HG02840 (cell line): ENCODE results near the gene ZNF766.
"Not testable (repeated sequence)": the region's sequence is repeated elsewhere in the genome, so short reads cannot be mapped to it uniquely, and the experiment has no call there.

Experiments used
- ATAC-seq: cut with Tn5 transposase; IDR thresholded peaks from one replicate; pipeline ENCODE4 v1.9.1; 2021; ENCODE audit warnings: mild to moderate bottlenecking, moderate library complexity, moderate number of reproducible peaks; ENCODE audit not compliant: unreplicated experiment, low FRiP score

ZNF766 gene

DNA sequence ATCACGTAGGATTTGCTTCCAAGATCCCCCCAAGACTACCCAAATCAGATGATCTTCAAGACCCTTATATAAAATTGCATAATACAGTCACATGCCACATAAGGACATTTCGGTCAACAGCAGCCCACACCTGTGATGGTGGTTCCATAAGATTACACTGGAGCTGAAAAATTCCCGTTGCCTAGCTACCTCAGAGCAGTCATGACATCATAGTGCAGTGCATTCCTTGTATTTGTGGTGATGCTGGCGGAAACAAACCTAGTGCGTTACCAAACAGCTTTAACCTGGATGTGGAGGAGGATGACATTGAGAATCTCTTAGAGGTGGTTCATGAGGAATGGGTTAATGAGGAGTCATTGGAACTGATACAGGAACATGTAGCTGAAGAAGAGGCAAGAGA, 4.8 kb downstream of the ZNF766 start:
- ATAC-seq: no peak

DNA sequence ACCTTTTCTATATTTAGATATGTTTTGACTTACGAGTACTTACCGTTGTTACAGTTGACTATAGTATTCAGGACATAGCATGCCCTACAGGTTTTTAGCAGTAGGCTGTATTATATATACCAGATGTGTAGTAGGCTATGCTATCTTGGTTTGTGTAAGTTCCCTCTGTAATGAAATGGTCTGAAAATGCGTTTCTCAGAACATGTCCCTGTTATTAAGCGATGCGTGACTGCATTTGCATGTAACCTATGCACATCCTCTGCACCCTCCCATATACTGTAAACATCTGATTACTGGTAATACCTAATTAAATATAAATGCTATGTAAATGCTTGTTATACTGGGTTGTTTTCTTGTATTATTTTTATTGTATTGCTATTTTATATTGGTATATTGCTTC, 6.6 kb downstream of the ZNF766 start:
- ATAC-seq: no peak

DNA sequence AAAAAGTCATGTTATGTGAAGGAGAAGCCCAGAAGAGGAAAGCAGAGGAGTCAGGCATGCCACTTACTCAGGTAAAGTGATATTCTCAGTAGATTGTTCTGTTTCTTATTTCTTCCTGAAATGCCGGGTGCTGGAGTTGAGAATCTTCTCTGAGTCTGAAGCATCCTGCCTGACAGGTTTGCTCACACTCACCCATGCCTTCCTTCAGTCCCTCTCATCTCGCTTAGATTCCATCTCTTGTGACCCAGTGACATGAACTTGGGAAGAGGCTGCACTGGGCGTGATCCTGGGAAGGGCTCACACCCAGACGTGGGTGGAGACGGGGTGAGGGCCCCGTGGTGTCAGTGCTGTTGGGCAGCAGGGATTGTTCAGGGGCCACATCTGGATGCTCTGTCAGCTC, 8.1 kb downstream of the ZNF766 start:
- ATAC-seq: no peak

DNA sequence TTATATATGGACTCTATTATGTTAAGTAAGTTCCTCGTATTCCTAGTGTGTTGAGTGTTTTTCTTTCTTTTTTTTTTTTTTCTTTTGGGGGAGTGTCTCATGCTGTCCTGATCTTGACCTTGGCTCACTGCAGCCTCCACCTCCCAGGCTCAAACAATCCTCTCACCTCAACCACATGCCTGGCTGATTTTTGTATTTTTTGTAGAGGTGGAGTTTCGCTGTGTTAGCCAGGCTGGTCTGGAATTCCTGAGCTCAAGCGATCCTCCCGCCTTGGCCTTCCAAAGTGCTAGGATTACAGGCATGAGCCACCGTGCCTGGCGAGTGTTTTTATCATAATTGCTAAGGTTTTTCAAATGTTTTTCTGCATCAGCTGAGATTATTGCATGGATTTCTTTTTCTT, 16.9 kb downstream of the ZNF766 start:
- no peak for ATAC-seq

DNA sequence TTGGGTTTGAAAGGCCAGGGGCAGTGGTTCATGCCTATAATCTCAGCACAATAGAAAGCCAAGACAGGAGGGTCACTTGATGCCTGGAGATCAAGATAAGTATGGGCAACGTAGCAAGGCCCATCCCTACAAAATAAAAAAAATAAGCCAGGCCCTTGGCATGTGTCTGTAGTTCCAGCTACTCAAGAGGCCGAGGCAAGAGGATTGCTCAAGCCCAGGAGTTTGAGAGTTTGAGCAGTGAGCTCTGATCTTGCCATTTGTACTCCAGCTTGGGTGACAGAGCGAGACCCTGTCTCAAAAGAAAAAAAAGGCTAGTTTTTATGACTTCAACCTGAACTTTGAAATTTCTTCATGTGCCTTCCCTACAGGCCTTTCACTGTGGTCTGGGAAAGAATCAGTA, 22.4 kb downstream of the ZNF766 start:
- no peak for ATAC-seq

DNA sequence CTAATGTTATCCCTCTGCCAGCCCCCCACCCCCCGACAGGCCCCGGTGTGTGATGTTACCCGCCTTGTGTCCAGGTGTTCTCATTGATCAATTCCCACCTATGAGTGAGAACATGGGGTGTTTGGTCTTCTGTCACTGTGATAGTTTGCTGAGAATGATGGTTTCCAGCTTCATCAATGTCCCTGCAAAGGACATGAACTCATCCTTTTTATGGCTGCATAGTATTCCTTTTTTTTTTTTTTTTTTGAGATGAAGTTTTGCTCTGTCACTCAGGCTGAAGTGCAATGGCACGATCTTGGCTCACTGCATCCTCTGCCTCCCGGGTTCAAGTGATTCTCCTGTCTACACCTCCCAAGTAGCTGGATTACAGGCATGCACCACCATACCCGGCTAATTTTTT, 23.6 kb downstream of the ZNF766 start:
- ATAC-seq: not testable (repeated sequence)

DNA sequence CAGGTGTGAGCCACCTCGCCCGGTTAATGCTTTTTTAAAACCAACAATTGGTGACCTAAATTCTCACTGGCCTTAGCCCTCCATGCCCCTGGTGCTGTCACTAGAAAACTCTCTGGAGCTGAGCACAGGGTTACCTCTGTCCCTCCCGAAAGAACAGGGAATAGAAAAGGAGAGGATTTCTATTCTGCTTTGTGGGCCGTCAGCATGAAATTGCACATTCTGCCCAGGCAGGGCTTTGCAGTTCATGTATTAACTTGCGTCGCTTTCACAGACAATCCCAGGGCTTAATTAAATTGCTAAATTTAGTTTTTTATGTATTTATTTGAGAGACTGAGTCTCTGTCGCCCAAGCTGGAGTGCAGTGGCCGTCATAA, 27.0 kb downstream of the ZNF766 start:
- no peak for ATAC-seq

DNA sequence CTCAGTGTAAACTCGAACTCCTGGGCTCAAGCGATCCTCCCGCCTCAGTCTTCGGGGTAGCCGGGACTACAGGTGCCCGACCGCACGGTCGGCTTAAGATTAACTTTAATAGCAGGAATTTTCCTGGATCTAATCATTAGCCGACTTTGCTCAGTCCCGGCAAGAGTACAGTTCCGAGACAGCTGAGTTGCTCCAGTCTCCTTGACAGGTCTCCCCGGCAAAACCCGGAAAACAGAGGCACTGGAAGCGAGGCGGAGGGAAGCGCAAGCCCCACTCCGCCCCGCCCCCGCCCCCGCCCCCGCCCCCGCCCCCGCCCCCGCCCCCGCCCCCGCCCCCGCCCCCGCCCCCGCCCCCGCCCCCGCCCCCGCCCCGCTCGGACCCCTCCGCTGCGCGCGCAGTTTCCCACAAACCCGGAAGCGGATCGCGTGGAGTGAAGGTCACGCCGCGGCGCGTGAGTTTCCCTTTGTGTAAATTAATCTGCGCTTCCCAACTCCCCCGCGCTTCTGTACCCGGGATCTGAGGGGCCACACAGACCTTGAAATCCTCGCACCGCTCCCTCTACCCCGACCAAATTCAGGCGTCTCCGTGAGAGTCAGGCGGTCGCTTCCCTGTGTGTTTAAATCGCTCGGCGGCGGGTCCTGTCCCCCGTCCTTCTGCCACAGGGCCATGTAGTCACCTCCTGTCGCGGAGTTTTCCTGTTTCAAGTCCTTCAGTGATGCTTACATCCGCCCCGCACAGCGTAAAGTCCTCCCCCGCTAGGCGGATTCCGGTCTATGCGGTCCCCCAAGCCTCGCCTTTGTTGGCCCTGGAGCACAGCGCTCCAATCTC, 27.6 kb downstream of the ZNF766 start, which contains the start of gene ZNF480:
Gene ZNF480 (plus strand): TSS at position 397 of the 828 bp plus-strand sequence. CDS start 3,244 bp downstream, outside the sequence.
- peak; percentile 67 for ATAC-seq

DNA sequence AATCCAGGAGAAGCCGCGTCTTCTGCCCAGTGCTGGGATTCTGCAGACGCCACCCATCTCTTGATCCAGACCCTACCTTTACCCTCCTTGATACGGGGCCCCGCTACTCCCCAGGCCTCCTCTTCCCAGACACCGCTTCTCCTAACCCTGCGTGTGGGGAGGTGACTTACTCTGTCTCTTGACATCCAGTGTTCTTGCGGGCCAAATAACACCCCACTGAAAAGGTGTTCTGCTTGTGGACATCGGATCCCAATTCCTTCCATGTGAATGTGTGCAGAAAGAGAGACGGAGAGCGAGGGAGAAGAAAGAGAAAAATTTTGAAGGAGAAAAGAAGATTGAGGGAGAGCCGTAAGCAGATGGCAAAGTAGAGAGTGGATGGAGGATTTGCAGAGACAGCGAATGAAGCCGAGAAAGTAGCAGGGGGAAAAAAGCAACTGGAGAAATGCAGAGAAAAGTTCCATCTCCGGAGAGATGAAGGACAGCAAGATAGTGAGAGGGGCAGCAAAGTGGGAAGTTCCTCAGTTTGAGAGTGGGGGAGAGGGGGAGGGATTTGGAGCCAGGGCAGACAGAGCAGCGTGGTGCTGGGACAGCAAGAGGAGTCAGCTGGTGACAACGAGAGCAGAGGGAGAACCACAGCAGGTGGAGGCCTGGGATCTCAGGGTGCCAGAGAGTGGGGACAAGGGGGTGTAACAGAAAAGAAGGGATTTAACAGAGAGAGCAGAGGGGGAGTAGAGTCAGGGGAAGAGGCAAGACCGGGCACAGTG, 28.4 kb downstream of the ZNF766 start:
- ATAC-seq: no peak

DNA sequence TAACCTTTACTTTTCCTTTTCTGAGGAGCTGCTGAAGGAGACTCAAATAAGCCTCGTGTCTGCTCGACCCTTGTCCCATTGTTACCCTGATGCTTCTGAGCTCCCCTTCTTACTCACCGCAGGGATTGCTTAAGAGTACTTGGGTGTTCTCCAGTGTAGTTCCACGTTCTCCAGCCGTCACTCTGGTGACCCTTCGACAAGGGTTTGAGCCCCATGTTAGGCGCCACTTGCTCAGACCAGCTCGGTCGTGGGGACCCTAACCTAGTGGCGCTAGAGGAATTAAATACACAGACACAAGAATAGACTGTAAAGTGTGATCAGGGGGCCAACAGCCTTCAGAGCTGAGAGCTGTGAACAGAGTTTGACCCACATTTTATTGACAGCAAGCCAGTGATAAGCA, 37.9 kb downstream of the ZNF766 start:
- ATAC-seq: no peak

DNA sequence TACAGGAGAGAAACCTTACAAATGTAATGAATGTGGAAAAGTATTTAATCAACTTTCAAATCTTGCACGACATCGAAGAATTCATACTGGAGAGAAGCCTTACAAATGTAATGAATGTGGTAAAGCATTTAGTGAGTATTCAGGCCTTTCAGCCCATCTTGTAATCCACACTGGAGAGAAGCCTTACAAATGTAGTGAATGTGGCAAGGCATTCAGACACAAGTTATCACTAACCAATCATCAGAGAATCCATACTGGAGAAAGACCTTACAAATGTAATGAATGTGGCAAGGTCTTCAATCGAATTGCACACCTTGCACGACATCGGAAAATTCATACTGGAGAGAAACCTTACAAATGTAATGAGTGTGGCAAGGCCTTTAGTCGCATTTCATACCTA, 53.0 kb downstream of the ZNF766 start:
- ATAC-seq: no peak

DNA sequence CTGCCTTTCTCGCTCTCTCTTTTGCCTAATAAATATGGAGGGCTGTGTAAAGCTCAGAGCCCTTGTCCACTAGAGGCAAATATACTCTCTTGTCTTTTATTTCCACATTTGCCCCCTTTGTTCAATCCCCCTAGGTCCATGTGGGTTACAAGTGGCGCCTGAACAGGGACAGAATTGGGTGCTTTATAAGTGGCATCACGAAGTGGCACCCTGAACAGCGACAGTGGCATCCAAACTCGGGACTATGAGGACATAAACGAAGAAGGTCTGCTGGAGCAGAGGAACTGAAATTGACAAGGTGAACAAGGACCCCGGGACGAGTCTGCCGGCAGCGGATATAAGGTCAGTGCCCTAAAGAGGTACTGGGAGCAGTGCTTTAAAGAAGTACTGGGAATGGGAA, 62.4 kb downstream of the ZNF766 start:
- ATAC-seq: no peak

DNA sequence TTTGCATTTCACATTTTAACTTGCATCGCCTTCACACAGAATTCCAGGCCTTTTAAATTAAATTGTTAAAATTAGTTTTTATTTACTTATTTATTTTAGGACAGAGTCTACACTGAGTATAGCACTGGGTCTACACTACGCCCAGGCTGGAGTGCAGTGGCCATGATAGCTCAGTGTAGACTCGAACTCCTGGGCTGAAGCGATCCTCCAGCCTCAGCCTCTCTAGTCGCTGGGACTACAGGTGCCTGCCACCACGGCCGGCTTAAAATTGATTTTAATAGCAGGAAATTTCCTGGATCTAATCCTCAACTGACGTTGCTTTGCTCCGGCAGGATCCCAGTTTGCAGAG, 66.4 kb downstream of the ZNF766 start:
- ATAC-seq: no peak

DNA sequence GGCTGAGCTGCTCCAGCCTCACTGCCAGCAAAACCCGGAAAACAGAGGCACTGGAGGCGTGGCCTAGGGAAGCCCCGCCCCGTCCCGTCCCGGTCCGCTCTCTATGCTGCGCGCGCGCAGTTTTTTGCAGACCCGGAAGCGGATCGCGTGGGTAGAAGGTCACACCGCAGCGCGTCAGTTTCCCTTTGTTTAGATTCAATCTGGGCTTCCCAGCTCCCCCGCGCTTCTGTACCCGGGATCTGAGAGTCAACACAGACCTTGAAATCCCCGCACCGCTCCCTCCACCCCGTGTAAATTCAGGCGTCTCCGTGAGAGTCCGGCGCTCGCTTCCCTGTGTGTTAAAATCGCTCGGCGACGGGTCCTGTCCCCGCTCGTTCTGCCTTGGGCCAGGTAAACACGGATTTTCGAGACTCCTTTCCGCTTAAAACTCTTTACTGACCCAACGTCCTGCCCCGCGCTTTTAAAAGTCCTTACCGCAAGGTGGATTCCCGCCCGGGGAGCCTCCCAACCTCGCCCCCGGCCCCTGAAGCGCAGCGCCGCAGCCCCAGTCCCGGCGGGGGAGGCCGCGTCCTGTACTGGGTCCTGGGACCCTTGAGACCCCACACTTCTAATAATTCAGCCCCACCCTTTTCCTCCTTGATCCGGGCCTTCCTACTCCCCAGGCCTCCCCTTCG, 66.9 kb downstream of the ZNF766 start, which contains the start of gene ZNF610:
Gene ZNF610 (plus strand): TSS at position 127 of the 674 bp plus-strand sequence. CDS start 12,930 bp downstream, outside the sequence.
- no peak for ATAC-seq

DNA sequence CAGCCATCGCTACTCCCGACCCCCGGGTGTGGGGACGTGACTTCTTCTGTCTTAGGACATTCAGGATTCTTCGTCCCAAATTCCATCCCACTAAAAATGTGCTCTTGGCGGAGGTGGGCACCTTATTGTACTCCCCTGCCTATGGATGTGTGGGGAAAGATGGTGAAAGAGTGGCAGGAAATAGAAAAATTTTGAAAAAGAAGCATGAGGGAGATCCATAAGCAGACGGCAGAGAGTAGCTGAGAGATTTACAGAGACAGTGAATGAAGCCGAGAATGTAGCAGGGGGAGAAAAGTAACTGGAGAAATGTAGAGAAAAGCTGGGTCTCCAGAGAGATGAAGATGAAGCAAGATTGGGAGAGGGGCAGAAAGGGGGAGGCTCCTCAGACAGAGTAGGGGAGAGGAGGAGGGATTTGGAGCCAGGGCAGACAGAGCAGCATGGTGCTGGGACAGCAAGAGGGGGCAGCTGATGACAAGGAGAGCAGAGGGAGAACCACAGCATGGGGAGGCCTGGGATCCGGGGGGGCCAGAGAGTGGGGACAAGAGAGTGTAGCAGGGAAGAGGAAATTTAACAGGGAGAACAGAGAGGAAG, 67.5 kb downstream of the ZNF766 start:
- ATAC-seq: no peak

DNA sequence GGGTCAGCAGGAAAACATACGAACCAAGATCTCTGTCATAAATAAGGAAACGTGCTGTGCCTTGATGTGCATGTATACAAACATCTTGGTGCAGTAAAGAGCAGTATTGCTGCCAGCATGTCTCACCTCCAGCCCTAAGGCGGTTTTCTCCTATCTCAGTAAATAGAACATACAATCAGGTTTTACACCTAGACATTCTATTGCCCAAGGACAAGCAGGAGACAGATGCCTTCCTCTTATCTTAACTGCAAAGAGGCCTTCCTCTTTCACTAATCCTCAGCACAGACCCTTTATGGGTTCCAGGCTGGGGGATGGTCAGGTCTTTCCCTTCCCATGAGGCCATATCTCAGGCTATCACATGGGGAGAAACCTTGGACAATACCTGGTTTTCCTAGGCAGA, 69.6 kb downstream of the ZNF766 start:
- ATAC-seq: not testable (repeated sequence)

DNA sequence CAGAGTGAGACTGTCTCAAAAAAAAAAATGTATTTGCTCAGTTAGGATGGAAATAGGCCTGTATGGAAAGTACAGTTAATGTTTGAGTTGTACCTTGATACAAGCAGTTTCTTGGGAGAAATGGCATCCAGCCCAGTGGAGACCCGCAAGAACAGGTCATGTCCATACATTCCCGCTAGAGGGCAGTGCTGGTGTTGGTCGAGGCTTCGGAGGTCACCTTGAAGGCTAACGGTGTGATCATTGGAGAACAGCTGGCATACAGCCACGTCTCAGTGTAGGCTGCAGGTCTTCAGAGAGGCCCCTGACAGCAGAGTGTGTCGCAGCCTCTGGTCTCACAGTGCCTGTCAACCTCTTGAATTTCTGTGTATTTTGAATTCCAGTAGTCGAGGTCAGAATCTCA, 74.2 kb downstream of the ZNF766 start:
- ATAC-seq: no peak

DNA sequence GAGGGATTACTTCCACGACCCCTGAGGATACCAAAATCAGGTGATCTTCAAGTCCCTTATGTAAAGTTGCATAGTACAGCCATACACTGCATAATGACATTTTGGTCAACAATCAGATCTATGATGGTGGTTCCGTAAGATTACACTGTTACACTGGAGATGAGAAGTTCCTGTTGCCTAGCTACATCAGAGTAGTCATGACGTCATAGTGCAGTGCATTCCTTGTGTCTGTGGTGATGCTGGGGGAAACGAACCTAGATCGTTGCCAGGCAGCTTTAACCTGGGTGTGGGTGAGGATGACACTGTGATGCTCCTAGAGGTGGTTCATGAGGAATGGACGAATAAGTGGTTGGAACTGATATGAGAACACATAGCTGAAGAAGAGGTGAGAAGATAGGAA, 75.8 kb downstream of the ZNF766 start:
- ATAC-seq: no peak
